ENCODE results near the gene CADM4.

The CADM4 gene

DNA sequence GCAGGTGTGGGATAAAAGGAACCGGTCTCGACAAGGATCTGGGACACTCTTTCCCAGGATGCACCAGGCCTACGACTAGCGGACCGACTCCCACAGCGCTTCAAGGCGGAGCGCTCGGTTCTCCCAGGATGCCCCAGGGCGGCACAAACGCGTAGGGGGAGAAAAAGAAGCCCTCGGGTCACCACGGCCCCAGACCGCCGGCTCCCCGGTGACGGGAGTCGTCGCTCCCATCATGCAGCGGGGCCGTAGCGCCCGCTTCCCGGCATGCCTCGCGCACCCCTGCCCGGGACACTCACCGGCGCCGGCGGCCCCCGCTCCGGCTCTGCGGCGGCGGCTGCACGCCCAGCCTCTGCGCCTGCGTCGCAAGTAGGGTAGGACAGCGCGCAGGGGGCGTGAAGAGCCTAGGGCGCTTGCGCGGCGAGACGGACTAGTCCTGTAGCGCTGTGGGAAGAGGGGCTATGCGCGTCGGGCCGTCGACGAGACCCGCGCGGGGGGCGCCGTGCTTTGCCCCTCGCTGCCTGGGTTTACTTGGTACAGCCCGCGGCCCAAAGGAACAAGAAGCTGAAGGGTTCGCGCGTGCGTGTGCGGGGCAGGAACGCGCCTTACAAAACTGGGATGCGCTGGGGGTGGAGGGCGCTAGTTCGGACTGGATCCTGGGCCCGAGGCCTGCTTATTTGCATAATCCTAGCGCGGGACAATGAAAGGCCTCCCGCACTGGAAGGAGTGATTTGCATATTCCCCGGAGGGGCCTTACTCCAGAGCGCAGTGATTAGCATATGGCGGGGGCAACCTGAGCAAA is 20.2 kb downstream of the CADM4 start, which contains the start of gene ZNF428:
TSS of gene ZNF428 (minus strand) at position 368 of the 799 bp plus-strand sequence. CDS start 5,325 bp downstream, outside the sequence.
- H3K4me3 ChIP-seq (ENCODE audit: low read length): peak within 1 kb of the TSS; percentile 72
- TF ChIP-seq, protein P1, sequence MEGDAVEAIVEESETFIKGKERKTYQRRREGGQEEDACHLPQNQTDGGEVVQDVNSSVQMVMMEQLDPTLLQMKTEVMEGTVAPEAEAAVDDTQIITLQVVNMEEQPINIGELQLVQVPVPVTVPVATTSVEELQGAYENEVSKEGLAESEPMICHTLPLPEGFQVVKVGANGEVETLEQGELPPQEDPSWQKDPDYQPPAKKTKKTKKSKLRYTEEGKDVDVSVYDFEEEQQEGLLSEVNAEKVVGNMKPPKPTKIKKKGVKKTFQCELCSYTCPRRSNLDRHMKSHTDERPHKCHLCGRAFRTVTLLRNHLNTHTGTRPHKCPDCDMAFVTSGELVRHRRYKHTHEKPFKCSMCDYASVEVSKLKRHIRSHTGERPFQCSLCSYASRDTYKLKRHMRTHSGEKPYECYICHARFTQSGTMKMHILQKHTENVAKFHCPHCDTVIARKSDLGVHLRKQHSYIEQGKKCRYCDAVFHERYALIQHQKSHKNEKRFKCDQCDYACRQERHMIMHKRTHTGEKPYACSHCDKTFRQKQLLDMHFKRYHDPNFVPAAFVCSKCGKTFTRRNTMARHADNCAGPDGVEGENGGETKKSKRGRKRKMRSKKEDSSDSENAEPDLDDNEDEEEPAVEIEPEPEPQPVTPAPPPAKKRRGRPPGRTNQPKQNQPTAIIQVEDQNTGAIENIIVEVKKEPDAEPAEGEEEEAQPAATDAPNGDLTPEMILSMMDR (conservative IDR thresholded peaks at IDR 0.05; ENCODE audit: low read depth, low read length): no peak

DNA sequence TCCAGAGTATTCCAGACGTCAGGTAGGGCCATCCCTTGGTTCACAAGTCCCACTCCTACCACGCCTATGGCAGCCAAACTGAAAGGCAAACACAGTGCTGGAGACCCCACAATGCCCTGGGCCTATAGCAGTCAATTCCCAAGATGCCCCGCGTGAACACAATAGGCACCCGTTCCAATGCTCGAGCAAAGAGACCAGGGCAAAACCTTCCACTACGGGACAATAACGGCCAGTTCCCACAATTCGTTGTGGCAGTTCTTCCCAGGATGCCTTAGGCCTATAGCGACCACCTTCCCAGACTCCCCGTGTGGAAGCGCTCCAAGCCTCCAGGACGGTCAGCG is 20.8 kb downstream of the CADM4 start:
- TF ChIP-seq, protein P1 (conservative IDR thresholded peaks at IDR 0.05; ENCODE audit: low read depth, low read length): no peak
- no peak for DNase-seq (ENCODE audit: low read depth)
- H3K4me3 ChIP-seq (ENCODE audit: low read length): peak overlapping the region; percentile 72

More for the DNA sequence above, 20.2 kb downstream of the CADM4 start, which contains the start of gene ZNF428:
- DNase-seq (ENCODE audit: low read depth): peak; percentile 83

DNA sequence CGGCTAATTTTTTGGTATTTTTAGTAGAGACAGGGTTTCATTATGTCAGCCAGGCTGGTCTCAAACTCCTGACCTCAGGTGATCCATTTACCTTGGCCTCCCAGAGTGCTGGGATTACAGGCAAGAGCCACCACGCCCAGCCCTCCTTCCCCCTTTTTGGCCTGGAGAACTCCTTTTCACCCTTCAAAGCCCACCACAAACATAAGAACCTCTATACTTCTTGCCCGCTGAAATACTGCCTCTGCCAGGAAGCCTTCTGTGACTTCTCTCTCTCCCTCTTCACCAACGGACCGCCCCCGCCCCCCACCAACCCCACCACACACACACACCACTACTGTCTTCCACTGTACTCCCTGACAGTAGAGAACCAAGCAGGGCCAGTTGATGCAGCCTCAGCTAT is 22.7 kb downstream of the CADM4 start:
- DNase-seq (ENCODE audit: low read depth): no peak
- TF ChIP-seq, protein P1 (conservative IDR thresholded peaks at IDR 0.05; ENCODE audit: low read depth, low read length): no peak
- no peak overlapping the region for H3K4me3 ChIP-seq (ENCODE audit: low read length)

DNA sequence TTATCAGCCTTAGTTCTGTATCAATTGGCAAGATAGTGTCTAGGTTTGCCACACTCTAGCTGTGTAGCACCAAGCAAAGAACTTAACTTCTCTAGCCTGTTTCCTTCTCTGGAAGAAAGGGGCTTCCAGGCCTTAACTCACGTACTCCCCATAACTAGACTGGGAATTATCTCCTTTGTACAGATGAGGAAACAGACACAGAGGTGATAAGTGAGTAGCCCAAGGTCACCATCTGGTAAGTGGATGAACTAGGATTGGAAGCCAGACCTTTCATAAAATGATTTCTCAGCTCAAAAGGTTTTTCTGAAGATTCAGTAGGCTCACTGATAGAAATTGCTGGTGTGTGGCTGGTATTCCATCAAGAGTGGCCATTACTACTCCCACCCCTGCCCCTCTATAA is 23.3 kb downstream of the CADM4 start:
- H3K4me3 ChIP-seq (ENCODE audit: low read length): no peak overlapping the region
- no peak for DNase-seq (ENCODE audit: low read depth)
- TF ChIP-seq, protein P1 (conservative IDR thresholded peaks at IDR 0.05; ENCODE audit: low read depth, low read length): no peak

DNA sequence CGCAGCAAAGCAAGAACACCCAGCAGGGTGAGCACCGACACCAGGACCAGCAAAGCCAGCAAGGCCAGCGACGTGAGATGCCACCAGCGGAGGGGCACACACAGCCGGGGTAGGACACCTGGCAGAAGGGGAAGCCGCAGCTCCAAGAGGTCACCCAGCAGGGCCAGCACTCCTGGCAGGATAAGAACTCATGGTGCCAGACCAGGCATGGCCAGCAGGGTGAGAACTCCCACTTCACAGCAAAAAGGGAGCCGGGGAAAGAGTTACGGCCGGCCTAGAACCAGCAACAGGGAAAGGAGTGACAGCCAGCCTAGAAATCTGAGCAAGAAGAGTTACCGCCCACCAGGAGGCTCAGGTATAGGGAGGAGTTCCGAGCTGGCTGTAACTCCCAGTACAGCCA is 27.3 kb downstream of the CADM4 start:
- no peak for DNase-seq (ENCODE audit: low read depth)
- TF ChIP-seq, protein P1 (conservative IDR thresholded peaks at IDR 0.05; ENCODE audit: low read depth, low read length): no peak
- H3K4me3 ChIP-seq (ENCODE audit: low read length): no peak overlapping the region

DNA sequence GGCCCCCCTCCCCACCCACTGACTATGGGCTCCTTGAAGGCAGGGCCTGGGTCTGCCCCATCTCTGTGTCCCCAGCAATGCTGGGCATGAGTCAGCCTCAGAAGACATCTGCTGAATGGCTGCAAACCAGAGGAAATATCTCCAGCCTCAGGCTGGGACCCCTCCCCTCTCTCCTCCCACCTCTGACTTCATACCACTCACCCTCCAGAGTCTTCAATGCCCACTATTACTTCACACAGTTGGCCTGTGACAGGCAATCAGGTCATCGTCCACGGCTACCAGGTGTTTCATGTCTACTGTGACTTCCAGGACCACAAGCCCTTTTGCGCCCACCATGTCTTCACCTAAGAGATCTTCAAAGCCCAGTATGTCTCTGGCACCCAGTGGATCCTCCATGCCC is 27.9 kb downstream of the CADM4 start, which contains the start of gene SRRM5:
TSS of gene SRRM5 (plus strand) at position 301 of the 400 bp plus-strand sequence. CDS start at position 335, 34 bp downstream.
- no peak for DNase-seq (ENCODE audit: low read depth)
- TF ChIP-seq, protein P1 (conservative IDR thresholded peaks at IDR 0.05; ENCODE audit: low read depth, low read length): no peak
- no peak within 1 kb of the TSS for H3K4me3 ChIP-seq (ENCODE audit: low read length)

DNA sequence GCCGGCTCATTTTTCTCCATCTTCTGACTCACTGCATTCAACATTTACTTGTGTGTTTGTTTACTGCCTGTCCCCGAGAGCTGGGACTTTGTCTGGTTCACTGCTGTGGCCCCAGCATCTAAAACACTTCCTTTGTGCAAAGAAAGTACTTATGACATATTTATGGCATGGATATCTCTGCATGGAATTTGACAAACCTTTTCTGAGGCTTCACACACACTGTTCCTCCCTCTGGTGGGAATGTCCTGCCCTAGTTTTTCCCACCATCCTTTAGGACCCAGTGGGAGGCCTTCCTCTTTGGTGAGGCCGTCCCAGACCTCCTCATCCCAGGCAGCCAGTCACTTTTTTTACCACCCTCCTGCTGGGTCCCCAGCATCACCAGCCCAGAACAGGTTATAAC is 29.2 kb downstream of the CADM4 start:
- no peak overlapping the region for H3K4me3 ChIP-seq (ENCODE audit: low read length)
- DNase-seq (ENCODE audit: low read depth): no peak

More for the DNA sequence above, 29.2 kb downstream of the CADM4 start:
- TF ChIP-seq, protein P1 (conservative IDR thresholded peaks at IDR 0.05; ENCODE audit: low read depth, low read length): no peak
